ENCODE data around the gene CAPN1.
A peak's percentile ranks its signal among the peaks of the same experiment; 100 is the strongest.

The CAPN1 gene

DNA sequence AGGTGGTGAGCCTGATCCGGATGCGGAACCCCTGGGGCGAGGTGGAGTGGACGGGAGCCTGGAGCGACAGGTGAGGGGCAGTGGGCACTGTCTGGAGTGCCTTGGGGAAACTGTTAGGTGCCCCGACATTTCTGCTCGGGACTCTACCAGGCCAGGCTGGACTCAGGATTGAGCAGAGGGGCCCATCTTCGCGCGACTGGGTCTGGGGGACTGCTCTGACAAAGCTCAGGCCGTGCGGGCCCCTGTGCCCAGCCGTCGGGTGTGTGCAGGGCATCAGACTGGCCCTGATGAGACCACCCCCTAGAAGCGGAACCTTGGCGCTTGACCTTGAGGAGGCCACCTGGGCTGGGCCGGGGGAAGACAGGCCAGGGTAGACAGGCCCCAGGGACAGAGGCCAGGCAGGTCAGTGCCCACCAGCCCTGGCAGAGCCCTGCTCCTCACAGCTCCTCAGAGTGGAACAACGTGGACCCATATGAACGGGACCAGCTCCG lies 6.3 kb downstream of the CAPN1 start:
- peak in 3 of 10 donors; percentile 56 to 76 (median 66) for DNase-seq
- intact Hi-C loops (cut with DNase I) = loop anchor here (5.0 kb wide), 1 partner anchor 51 kb away; no protein-coding TSS in a partner anchor

DNA sequence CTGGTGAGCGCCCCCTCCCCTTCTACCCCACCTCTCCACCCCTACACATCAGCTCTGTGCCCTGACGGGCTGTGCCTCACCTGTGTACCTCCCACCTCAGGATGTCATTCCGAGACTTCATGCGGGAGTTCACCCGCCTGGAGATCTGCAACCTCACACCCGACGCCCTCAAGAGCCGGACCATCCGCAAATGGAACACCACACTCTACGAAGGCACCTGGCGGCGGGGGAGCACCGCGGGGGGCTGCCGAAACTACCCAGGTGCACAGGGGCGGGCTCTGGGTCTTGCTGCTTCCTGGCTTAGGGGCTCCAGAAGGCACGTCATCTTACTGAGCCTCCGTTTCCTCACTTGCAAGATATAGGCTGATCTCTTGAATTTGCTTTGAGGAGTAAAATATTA lies 6.8 kb downstream of the CAPN1 start:
- intact Hi-C loops (cut with DNase I) = loop anchor here (5.0 kb wide), 1 partner anchor 51 kb away; no protein-coding TSS in a partner anchor
- peak in 2 of 10 donors; percentile 29 to 63 for DNase-seq

GRCh38 chr11:65189191-65189590 lies 7.5 kb downstream of the CAPN1 start:
- intact Hi-C loops (cut with DNase I) = loop anchor here (5.0 kb wide), 1 partner anchor 52 kb away; no protein-coding TSS in a partner anchor
- peak in 2 of 10 donors; percentile 25 to 40 for DNase-seq

GRCh38 chr11:65194564-65194963 lies 12.8 kb downstream of the CAPN1 start:
- intact Hi-C loops (cut with DNase I) = no loop called here
- no peak for DNase-seq

DNA sequence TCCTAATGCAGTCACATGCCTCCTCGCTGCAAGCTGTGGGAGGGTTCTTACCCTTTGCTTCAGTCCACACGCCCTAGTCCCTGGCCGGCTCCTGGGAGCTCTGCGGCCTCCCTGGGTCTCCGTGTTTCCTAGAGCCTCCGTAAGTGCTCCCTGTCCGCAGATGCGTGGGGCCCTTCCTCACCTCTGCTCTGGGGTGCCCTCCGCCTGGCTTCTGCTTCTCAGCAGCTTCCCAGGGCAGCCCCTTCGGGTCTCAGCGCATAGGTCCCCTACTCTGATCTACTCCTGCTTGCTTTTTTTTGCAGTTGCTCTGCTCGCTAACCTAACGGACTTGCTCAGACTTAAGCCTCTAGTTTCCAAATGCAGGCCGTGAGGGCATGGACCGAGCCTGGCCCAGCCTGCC lies 22.4 kb downstream of the CAPN1 start:
- intact Hi-C loops (cut with DNase I) = loop anchor here (10.0 kb wide), 1 partner anchor 51 kb away; no protein-coding TSS in a partner anchor
- peak in 3 of 10 donors; percentile 24 to 49 (median 37) for DNase-seq

DNA sequence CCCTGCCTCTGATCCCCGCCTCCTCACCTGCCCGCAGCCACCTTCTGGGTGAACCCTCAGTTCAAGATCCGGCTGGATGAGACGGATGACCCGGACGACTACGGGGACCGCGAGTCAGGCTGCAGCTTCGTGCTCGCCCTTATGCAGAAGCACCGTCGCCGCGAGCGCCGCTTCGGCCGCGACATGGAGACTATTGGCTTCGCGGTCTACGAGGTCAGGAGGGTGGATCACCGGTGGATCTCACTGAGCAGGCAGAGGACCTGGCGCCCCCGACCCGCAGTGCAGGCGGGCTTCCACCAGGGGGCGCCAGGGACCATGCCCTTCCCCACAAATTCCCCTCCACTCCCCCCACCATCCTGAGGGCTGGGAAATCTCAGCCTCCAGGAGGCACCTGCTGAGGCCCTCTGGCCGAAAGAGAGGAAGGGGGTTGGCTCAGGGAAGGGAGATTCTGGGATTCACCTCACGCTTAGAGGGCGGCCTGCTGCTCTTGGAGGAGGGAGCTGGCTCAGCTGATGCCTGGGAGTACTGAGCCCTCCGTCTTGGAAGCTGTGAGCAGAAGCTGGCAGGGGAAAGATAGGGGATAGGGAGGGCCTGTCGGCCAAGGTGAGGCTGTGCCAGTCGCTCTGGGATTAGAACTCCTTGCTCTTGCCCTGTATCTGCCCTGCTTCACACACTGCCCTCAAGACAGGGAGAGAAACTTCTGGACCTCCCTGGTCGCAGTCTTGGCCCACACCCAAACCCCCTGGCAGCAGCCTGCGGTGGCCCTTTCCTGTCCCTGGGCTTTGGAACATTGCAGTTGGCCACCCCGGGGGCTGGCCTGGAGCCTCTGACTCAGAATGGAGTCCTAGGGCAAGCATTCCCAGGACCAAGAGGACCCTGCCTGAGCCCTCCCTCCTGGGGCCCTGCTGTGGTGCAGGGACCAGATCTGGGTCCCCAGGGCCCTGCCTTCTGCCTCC lies 23.2 kb downstream of the CAPN1 start:
- intact Hi-C loops (cut with DNase I) = loop anchor here (10.0 kb wide), 1 partner anchor 50 kb away; no protein-coding TSS in a partner anchor
- peak in 6 of 10 donors; percentile 30 to 87 (median 59) for DNase-seq

DNA sequence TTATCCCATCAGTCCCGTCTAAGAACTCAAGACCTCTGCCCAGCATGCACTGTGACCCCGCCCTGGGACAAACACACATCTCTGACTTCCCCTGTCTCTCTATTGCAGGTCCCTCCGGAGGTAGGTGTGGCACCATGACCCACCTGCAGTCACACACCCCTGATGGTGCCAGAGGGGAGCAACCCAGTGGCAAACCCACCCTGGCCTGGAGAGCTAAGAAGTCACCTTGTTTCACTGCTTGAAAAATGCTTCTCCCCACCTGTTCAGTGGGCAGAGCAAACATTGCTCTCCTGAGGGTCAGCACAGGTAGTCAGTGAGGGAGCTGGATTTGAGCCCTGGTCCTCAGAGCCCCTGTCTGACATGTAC lies 23.9 kb downstream of the CAPN1 start:
- intact Hi-C loops (cut with DNase I) = loop anchor here (10.0 kb wide), 1 partner anchor 49 kb away; no protein-coding TSS in a partner anchor
- DNase-seq = peak in 1 of 10 donors; percentile 59

DNA sequence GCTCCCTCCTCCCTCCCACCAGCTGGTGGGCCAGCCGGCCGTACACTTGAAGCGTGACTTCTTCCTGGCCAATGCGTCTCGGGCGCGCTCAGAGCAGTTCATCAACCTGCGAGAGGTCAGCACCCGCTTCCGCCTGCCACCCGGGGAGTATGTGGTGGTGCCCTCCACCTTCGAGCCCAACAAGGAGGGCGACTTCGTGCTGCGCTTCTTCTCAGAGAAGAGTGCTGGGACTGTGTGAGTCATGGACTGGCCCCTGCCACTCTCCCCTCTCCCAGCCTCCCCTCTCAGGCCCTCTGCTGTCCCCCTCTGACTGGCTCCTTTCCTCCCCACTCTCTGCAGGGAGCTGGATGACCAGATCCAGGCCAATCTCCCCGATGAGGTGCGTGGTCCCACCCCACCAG lies 24.7 kb downstream of the CAPN1 start:
- intact Hi-C loops (cut with DNase I) = loop anchor here (10.0 kb wide), 1 partner anchor 48 kb away; no protein-coding TSS in a partner anchor
- peak in 2 of 10 donors; percentile 50 to 80 for DNase-seq

GRCh38 chr11:65206901-65207300 lies 25.2 kb downstream of the CAPN1 start:
- DNase-seq = peak in 1 of 10 donors; percentile 3
- intact Hi-C loops (cut with DNase I) = loop anchor here (10.0 kb wide), 1 partner anchor 48 kb away; no protein-coding TSS in a partner anchor

DNA sequence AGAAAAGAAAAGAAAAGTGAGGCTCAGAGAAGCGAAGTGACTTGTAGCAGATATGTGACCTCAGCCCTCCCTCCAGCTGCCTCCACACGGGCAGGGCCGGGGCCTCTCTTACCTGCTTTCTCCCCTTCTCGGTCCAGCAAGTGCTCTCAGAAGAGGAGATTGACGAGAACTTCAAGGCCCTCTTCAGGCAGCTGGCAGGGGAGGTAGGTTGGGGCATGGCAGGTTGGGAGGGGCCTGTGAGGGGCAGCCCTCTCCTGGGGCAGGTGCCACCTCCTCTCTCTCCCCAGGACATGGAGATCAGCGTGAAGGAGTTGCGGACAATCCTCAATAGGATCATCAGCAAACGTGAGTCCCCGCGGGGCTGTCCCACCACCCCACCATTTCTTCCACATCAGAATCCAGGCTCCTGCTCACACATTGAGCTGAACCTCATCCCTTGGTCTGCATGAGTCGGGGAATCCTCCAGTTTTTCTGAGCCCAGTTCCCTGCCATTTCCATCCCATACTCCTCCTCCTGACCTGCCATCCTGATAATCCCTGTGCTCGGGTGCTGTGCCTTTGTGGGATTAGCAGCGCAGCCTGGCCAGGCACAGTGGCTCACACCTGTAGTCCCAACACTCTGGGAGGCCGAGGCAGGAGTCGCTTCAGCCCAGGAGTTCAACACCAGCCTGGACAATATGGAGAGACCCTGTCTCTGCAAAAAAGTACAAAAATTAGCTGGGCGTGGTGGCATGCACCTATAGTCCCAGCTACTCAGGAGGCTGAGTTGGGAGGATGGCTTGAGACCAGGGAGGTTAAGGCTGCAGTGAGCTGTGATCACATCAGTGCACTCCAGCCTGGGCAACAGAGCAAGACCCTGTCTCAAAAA lies 26.4 kb downstream of the CAPN1 start:
- DNase-seq = peak in 2 of 10 donors; percentile 31 to 68
- intact Hi-C loops (cut with DNase I) = loop anchor here (10.0 kb wide), 1 partner anchor 47 kb away; no protein-coding TSS in a partner anchor

DNA sequence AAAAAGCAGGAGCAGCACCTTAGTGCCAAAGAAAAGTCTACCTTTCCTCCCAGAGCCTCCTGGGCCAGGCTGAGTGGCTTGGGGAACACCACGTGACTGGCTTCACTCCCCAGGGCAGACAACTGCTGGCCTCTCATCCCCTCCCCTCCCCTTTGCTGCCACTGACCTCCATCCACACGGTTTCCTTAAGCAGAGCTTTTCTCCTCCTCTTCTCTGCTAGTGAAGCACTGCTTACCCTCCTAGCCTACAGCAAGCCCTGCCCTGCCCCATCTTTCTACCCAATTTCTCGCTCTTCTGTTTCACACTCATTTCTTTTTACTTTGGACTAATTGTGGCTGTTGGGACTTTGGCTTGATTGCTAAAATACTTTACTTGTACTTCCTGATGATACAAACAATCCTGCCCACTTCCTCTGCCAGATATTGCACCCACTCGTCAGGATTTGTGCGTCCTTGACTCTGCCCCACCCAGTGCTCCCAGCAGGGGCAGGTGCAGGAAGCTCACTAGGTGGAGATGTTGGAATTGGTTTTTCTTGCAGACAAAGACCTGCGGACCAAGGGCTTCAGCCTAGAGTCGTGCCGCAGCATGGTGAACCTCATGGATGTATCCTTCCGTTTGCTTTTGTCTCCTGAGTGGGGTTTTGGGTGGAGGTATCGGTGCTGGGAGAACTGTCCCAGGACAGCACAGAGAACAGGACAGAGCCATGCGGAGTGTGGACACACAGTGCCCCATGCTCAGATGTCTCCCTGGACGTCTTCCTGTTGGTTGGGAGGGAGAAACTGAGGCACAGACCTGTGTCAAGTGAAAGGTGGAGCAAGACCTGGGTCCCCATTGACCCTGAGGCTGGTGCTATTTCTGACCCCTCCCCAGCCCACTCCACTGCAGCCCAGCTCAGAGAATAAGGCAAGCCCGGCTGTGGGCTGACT lies 27.3 kb downstream of the CAPN1 start:
- DNase-seq = peak in 2 of 10 donors; percentile 12 to 24
- intact Hi-C loops (cut with DNase I) = loop anchor here (10.0 kb wide), 1 partner anchor 46 kb away; no protein-coding TSS in a partner anchor

DNA sequence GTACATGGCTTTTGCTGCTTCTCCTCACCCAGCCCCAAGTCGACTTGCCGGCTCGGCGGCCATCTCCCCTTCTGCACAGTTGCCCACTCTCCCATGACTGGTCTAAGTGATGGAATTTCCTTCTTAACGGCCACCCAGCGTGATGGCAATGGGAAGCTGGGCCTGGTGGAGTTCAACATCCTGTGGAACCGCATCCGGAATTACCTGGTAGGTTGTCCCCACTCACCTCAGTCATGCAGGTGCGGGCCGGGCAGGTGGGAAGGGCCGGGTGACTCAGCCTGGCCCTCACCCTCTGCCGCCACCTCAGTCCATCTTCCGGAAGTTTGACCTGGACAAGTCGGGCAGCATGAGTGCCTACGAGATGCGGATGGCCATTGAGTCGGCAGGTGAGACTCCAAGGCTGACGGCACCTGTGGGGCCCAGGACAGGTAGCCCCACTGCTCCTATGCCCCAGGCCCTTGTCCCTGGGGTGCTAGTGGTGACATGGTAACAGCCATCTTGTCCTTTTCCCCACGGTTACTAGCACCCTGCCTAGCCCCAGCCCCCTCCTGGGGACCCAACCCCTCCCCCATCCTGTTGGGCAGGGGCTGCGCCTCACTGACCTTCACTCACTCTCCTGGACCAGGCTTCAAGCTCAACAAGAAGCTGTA lies 28.1 kb downstream of the CAPN1 start:
- intact Hi-C loops (cut with DNase I) = loop anchor here (10.0 kb wide), 1 partner anchor 45 kb away; no protein-coding TSS in a partner anchor
- DNase-seq = peak in 2 of 10 donors; percentile 58 to 64

- DNase-seq = peak in 1 of 10 donors; percentile 65
- intact Hi-C loops (cut with DNase I) = no loop called here
Measured at GRCh38 chr11:65210361-65210731, 28.6 kb downstream of the CAPN1 start.

DNA sequence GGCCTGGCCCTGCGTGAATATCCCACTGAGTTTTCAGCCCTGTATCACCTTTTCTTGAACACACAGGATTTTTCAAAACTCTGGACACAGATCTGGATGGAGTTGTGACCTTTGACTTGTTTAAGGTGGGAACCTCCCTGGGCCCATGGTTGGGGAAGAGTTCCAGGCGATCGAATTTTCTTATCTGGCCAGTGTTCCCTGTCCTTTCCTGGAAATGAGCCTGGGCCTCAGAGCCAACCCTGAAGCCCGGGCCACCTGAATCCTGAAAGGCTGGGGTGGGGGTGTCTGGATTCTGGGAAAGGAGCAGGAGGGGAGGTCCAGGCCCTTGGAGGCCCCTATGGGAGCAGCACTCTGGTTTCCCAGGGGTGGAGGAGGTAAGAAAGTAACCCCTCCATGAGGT lies 29.0 kb downstream of the CAPN1 start:
- intact Hi-C loops (cut with DNase I) = no loop called here
- DNase-seq = no peak

DNA sequence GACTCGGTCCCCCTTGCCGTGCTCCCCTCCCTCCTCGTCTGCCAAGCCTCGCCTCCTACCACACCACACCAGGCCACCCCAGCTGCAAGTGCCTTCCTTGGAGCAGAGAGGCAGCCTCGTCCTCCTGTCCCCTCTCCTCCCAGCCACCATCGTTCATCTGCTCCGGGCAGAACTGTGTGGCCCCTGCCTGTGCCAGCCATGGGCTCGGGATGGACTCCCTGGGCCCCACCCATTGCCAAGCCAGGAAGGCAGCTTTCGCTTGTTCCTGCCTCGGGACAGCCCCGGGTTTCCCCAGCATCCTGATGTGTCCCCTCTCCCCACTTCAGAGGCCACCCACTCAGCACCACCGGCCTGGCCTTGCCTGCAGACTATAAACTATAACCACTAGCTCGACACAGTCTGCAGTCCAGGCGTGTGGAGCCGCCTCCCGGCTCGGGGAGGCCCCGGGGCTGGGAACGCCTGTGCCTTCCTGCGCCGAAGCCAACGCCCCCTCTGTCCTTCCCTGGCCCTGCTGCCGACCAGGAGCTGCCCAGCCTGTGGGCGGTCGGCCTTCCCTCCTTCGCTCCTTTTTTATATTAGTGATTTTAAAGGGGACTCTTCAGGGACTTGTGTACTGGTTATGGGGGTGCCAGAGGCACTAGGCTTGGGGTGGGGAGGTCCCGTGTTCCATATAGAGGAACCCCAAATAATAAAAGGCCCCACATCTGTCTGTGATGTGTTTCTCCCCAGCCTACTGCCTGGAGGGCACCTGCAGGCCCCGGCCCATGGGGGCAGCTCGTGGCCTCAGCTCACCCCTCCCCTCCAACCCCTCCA lies 29.8 kb downstream of the CAPN1 start:
- intact Hi-C loops (cut with DNase I) = no loop called here

DNA sequence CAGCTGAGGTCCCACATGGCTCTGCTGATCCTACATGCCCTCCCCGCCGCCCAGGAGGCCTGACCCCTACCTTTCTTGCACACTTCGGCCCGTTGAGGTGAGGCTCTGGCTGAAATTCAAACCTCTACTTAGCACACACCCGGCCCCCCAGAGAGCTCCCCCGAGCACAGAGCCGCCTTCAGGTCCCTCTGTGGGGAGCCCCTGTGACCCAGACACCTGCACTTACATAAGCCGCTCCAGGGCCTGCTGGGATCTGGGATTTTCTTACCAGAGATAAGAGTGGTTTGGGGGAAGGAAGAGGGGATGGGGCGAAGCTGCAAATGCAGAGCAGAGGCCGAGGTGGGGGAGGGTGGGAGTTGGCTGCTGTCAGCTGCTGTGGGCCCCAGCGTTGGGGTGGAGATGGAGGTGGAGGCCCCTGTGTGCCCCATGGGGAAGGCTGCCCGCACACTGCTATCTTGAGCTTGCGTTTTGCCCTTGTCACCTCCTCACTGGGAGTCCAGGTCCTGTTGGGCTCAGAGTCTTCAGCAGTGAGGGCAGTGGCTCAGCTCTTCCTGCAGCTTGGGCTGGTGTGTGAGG lies 30.6 kb downstream of the CAPN1 start:
- peak in 1 of 10 donors; percentile 27 for DNase-seq
- intact Hi-C loops (cut with DNase I) = no loop called here

More for the DNA sequence above, 29.8 kb downstream of the CAPN1 start:
- peak in 1 of 10 donors; percentile 50 for DNase-seq
